HepG2 (cell line): ENCODE results near the gene EGR4. TPM values are rescaled to one million over a fixed set of nuclear protein-coding genes. Genes with fewer than 3 reads are reported as not detected.
A peak's percentile ranks its signal among the peaks of the same experiment; 100 is the strongest.

Source experiments
- ATAC-seq: fragments of 200-7000 bp; cut with Tn5 transposase; 3 replicates; pipeline ENCODE4 v1.9.1; 2020; ENCODE audit warnings: mild to moderate bottlenecking, moderate library complexity
- BruUV-seq: library from RNA; stranded (reverse); fragments of 400-500 nt; replicated peaks from 2 replicates; lab custom pipeline; 2021; lab: Mats Ljungman, UMichigan
- CTCF ChIA-PET: fragments of 300-600 bp; formaldehyde crosslinking; extraction: SDS; loops from one replicate; lab custom pipeline; 2021; ENCODE audit warnings: low total read pairs, inconsistent platforms, low intra/inter-chr PET ratio; lab: Yijun Ruan, JAX
- POLR2A ChIA-PET: fragments of 350-600 bp; sonication (Branson Sonifier 250); formaldehyde crosslinking; loops from one replicate; lab custom pipeline; 2020; ENCODE audit warnings: antibody characterized with exemption, inconsistent platforms; lab: Yijun Ruan, JAX
- DNase-seq: peaks from one replicate; pipeline ENCODE4 v3.0.0-alpha.2; 2015; ENCODE audit warnings: low spot score
- FAIRE-seq: peaks from 3 replicates; lab custom pipeline; 2011; peaks lifted over from hg19 to GRCh38; lab: Jason Lieb, UNC
- H2AFZ ChIP-seq: one replicate; pipeline ENCODE4 v1.6.1; 2011; ENCODE audit warnings: low read length, inconsistent platforms
- H3K27ac ChIP-seq: fragments of 300-600 bp; 3 replicates; pipeline ENCODE4 v1.8.0; 2011; ENCODE audit warnings: mixed run types, mild to moderate bottlenecking, mixed read lengths, low read length, inconsistent platforms; ENCODE audit not compliant: insufficient read depth; ENCODE audit errors: extremely low read length
- H3K27me3 ChIP-seq, 2 experiments: fragments of 200-600 bp in 1 of 2; 2 replicates in 1 of 2; 3 replicates in 1 of 2; pipeline versions ENCODE4 v1.6.0 to v1.8.0; 2011; ENCODE audit warnings: low read length in 2 of 2, mild to moderate bottlenecking in 2 of 2, moderate library complexity in 2 of 2, inconsistent platforms in 1 of 2; ENCODE audit not compliant: insufficient read depth in 2 of 2, control insufficient read depth in 1 of 2
- H3K36me3 ChIP-seq, 2 experiments: fragments of 200-600 bp in 1 of 2; replicated peaks in 1 of 2; 2 replicates in 1 of 2; 3 replicates in 1 of 2; pipeline versions ENCODE4 v1.5.1 to v1.8.0; 2011; ENCODE audit warnings: low read length in 2 of 2, inconsistent platforms in 1 of 2; ENCODE audit not compliant: insufficient read depth in 2 of 2, control insufficient read depth in 1 of 2
- H3K4me1 ChIP-seq: 2 replicates; pipeline ENCODE4 v1.5.1; 2012; ENCODE audit warnings: low read length, inconsistent platforms; ENCODE audit not compliant: insufficient read depth
- H3K4me2 ChIP-seq: 2 replicates; pipeline ENCODE4 v1.6.0; 2011; ENCODE audit warnings: low read depth, low read length, inconsistent platforms
- H3K4me3 ChIP-seq, 3 experiments: fragments of 200-600 bp in 1 of 3; sonication (generic), shearing (Covaris generic) in 1 of 3; replicated peaks in 1 of 3; 2 replicates each; pipeline ENCODE4 v1.5.1; 2011 to 2016; ENCODE audit warnings: low read length in 3 of 3, inconsistent platforms in 2 of 3, low read depth in 2 of 3, mild to moderate bottlenecking in 2 of 3, control low read depth in 1 of 3, mixed read lengths in 1 of 3; ENCODE audit not compliant: insufficient read depth in 1 of 3
- H3K79me2 ChIP-seq: one replicate; pipeline ENCODE4 v1.6.1; 2011; ENCODE audit warnings: low read length, inconsistent platforms; ENCODE audit not compliant: insufficient read depth
- H3K9ac ChIP-seq: 2 replicates; pipeline ENCODE4 v1.6.0; 2011; ENCODE audit warnings: mild to moderate bottlenecking, low read depth, low read length, inconsistent platforms; ENCODE audit not compliant: insufficient read depth
- H3K9me3 ChIP-seq: 2 replicates; pipeline ENCODE4 v1.5.1; 2012; ENCODE audit warnings: mild to moderate bottlenecking, low read length
- H4K20me1 ChIP-seq: 2 replicates; pipeline ENCODE4 v1.6.0; 2011; ENCODE audit warnings: inconsistent platforms, mild to moderate bottlenecking, low read length, moderate library complexity; ENCODE audit not compliant: insufficient read depth
- ATAD3A ChIP-seq: sonication (generic); formaldehyde crosslinking; IDR thresholded peaks from 2 replicates; pipeline ENCODE4 v1.4.0; 2020; ENCODE audit warnings: missing genetic modification reagents
- EED ChIP-seq: sonication (generic); formaldehyde crosslinking; IDR thresholded peaks from 2 replicates; pipeline ENCODE4 v1.5.0; 2020; ENCODE audit warnings: mild to moderate bottlenecking, missing genetic modification reagents
- MEIS2 ChIP-seq: sonication (generic); formaldehyde crosslinking; IDR thresholded peaks from 2 replicates; pipeline ENCODE4 v1.9.0; 2021; ENCODE audit warnings: mild to moderate bottlenecking, missing genetic modification reagents
- NR3C1 ChIP-seq: sonication (generic); formaldehyde crosslinking; IDR thresholded peaks from 2 replicates; pipeline ENCODE4 v1.4.0; 2020; ENCODE audit warnings: missing genetic modification reagents
- SSRP1 ChIP-seq: IDR thresholded peaks from 2 replicates; pipeline ENCODE4 v1.6.1; 2016; ENCODE audit warnings: control low read depth
- TOE1 ChIP-seq: sonication (generic); formaldehyde crosslinking; IDR thresholded peaks from 2 replicates; pipeline ENCODE4 v1.4.0; 2020; ENCODE audit warnings: mild to moderate bottlenecking, missing genetic modification reagents
- ZNF781 ChIP-seq: sonication (generic); formaldehyde crosslinking; IDR thresholded peaks from 2 replicates; pipeline ENCODE4 v1.5.1; 2020; ENCODE audit warnings: borderline replicate concordance, mild to moderate bottlenecking, missing genetic modification reagents; ENCODE audit errors: not compliant biosample characterization
- in situ Hi-C: cut with HindIII; loops from 2 replicates; pipeline ENCODE4 v1.10.0; 2017; ENCODE audit warnings: low pct_unique_long_range_greater_than_20kb; ENCODE audit not compliant: extremely low pct_ligation_motif_present
- intact Hi-C: fragments of 100-400 bp; cut with micrococcal nuclease; formaldehyde crosslinking; loops from one replicate; pipeline ENCODE4 v1.10.0; 2022; ENCODE audit not compliant: unreplicated experiment
- polyA plus RNA-seq, 8 experiments: library from polyadenylated mRNA; depleted of rRNA in 3 of 8; stranded (reverse) in 7 of 8; unstranded in 1 of 8; fragments of >200 nt; fragmentation: Illumina TruSeq in 4 of 8; extraction: Trizol in 4 of 8; gene quantifications; 2 replicates each; pipeline versions ENCODE4 v1.2.1 to v1.2.3, GENCODE V29; 2011 to 2016; ENCODE audit warnings: low read depth in 4 of 8, missing spikeins in 1 of 8, mixed read lengths in 1 of 8; ENCODE audit not compliant: insufficient read depth in 1 of 8
- total RNA-seq, 5 experiments: library from RNA; depleted of rRNA; stranded (reverse); fragments of >200 nt; fragmentation: Illumina TruSeq; extraction: Trizol; gene quantifications; 2 replicates each; pipeline ENCODE4 v1.2.3, GENCODE V29; 2016; ENCODE audit warnings: low read depth in 1 of 5
- TF ChIP-seq, protein P1 (sequence below): sonication (generic); formaldehyde crosslinking; IDR thresholded peaks from 2 replicates; pipeline ENCODE4 v1.4.0; 2020; ENCODE audit warnings: missing genetic modification reagents
- TF ChIP-seq, protein P2 (sequence below): sonication (generic); formaldehyde crosslinking; IDR thresholded peaks from 2 replicates; pipeline ENCODE4 v1.5.0; 2020; ENCODE audit warnings: mild to moderate bottlenecking, missing genetic modification reagents, moderate library complexity
- TF ChIP-seq, protein P3 (sequence below): sonication (generic); formaldehyde crosslinking; IDR thresholded peaks from 2 replicates; pipeline ENCODE4 v1.4.0; 2020; ENCODE audit warnings: low read depth, missing genetic modification reagents

Gene EGR4
- total and polyA plus RNA-seq, 2 of the 13 experiments (the other 11 are each of a cell fraction or from before 2014, with no cell fraction given) = not detected

GRCh38 chr2:73290049-73290839 is 3.1 kb downstream of the EGR4 start (continued):
- TF ChIP-seq, protein P1, sequence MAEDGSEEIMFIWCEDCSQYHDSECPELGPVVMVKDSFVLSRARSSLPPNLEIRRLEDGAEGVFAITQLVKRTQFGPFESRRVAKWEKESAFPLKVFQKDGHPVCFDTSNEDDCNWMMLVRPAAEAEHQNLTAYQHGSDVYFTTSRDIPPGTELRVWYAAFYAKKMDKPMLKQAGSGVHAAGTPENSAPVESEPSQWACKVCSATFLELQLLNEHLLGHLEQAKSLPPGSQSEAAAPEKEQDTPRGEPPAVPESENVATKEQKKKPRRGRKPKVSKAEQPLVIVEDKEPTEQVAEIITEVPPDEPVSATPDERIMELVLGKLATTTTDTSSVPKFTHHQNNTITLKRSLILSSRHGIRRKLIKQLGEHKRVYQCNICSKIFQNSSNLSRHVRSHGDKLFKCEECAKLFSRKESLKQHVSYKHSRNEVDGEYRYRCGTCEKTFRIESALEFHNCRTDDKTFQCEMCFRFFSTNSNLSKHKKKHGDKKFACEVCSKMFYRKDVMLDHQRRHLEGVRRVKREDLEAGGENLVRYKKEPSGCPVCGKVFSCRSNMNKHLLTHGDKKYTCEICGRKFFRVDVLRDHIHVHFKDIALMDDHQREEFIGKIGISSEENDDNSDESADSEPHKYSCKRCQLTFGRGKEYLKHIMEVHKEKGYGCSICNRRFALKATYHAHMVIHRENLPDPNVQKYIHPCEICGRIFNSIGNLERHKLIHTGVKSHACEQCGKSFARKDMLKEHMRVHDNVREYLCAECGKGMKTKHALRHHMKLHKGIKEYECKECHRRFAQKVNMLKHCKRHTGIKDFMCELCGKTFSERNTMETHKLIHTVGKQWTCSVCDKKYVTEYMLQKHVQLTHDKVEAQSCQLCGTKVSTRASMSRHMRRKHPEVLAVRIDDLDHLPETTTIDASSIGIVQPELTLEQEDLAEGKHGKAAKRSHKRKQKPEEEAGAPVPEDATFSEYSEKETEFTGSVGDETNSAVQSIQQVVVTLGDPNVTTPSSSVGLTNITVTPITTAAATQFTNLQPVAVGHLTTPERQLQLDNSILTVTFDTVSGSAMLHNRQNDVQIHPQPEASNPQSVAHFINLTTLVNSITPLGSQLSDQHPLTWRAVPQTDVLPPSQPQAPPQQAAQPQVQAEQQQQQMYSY = no peak

GRCh38 chr2:73289304-73289703 is 4.0 kb downstream of the EGR4 start:
- FAIRE-seq (peak; percentile 51), DNase-seq (no peak), ATAC-seq (no peak)
- Histone ChIP-seq H3K79me2 (no peaks in the 10 kb centered on the region), H3K4me2 (no peak overlapping the region), H2AFZ (no peak overlapping the region), H3K9ac (no peak overlapping the region), H3K36me3 (no peaks in the 10 kb centered on the region), H3K9me3 (no peaks in the 10 kb centered on the region), H4K20me1 (peaks cover 2% of the 10 kb centered on the region; the same call in 1 of the 2 replicates), H3K27me3 (peaks cover 9 to 38% of the 10 kb centered on the region in 2 experiments; a peak in 4 of 5 replicates), H3K27ac (no peak overlapping the region), H3K4me3 (no peak overlapping the region), H3K4me1 (peaks cover 15% of the 10 kb centered on the region; the same call in 1 of the 2 replicates)
- no TSS peak for BruUV-seq
- CTCF ChIA-PET = no interaction called here
- no peak for TF ChIP-seq SSRP1 (CRISPR knock-in tag)
- TF ChIP-seq TOE1 = no peak
- TF ChIP-seq, protein P2, sequence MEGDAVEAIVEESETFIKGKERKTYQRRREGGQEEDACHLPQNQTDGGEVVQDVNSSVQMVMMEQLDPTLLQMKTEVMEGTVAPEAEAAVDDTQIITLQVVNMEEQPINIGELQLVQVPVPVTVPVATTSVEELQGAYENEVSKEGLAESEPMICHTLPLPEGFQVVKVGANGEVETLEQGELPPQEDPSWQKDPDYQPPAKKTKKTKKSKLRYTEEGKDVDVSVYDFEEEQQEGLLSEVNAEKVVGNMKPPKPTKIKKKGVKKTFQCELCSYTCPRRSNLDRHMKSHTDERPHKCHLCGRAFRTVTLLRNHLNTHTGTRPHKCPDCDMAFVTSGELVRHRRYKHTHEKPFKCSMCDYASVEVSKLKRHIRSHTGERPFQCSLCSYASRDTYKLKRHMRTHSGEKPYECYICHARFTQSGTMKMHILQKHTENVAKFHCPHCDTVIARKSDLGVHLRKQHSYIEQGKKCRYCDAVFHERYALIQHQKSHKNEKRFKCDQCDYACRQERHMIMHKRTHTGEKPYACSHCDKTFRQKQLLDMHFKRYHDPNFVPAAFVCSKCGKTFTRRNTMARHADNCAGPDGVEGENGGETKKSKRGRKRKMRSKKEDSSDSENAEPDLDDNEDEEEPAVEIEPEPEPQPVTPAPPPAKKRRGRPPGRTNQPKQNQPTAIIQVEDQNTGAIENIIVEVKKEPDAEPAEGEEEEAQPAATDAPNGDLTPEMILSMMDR (CRISPR knock-in tag) = peak; percentile 14; the same call in 1 of the 2 replicates
- TF ChIP-seq, protein P3, sequence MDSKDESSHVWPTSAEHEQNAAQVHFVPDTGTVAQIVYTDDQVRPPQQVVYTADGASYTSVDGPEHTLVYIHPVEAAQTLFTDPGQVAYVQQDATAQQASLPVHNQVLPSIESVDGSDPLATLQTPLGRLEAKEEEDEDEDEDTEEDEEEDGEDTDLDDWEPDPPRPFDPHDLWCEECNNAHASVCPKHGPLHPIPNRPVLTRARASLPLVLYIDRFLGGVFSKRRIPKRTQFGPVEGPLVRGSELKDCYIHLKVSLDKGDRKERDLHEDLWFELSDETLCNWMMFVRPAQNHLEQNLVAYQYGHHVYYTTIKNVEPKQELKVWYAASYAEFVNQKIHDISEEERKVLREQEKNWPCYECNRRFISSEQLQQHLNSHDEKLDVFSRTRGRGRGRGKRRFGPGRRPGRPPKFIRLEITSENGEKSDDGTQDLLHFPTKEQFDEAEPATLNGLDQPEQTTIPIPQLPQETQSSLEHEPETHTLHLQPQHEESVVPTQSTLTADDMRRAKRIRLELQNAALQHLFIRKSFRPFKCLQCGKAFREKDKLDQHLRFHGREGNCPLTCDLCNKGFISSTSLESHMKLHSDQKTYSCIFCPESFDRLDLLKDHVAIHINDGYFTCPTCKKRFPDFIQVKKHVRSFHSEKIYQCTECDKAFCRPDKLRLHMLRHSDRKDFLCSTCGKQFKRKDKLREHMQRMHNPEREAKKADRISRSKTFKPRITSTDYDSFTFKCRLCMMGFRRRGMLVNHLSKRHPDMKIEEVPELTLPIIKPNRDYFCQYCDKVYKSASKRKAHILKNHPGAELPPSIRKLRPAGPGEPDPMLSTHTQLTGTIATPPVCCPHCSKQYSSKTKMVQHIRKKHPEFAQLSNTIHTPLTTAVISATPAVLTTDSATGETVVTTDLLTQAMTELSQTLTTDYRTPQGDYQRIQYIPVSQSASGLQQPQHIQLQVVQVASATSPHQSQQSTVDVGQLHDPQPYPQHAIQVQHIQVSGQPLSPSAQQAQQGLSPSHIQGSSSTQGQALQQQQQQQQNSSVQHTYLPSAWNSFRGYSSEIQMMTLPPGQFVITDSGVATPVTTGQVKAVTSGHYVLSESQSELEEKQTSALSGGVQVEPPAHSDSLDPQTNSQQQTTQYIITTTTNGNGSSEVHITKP (CRISPR knock-in tag) = no peak
- no peak for TF ChIP-seq ZNF781 (CRISPR knock-in tag)
- TF ChIP-seq ATAD3A (CRISPR knock-in tag) = no peak
- no peak for TF ChIP-seq NR3C1 (CRISPR knock-in tag)
- TF ChIP-seq MEIS2 (CRISPR knock-in tag) = no peak
- TF ChIP-seq EED (CRISPR knock-in tag) = no peak
- in situ Hi-C loops (no loop called here), intact Hi-C loops (no loop called here)
- POLR2A ChIA-PET = interaction anchor here (1.5 to 1.6 kb wide), 2 partner anchors 51 to 56 kb away, joined by 3 to 4 read pairs; partner anchors contain the start of genes CCT7 and PRADC1
